HUES48 (cell line): ENCODE results near the gene SPG7.

Experiments used
- H3K27ac ChIP-seq: one replicate; pipeline ENCODE4 v1.7.0; 2013; ENCODE audit warnings: low read depth, low read length, inconsistent platforms
- H3K27me3 ChIP-seq: 2 replicates; pipeline ENCODE4 v1.6.1; 2013; ENCODE audit warnings: mild to moderate bottlenecking, low read length; ENCODE audit not compliant: control insufficient read depth, insufficient read depth
- H3K36me3 ChIP-seq: 2 replicates; pipeline ENCODE4 v1.6.1; 2013; ENCODE audit warnings: low read length; ENCODE audit not compliant: control insufficient read depth, insufficient read depth
- H3K4me1 ChIP-seq: 2 replicates; pipeline ENCODE4 v1.6.1; 2013; ENCODE audit warnings: mild to moderate bottlenecking, low read length; ENCODE audit not compliant: control insufficient read depth, insufficient read depth
- H3K4me3 ChIP-seq: 2 replicates; pipeline ENCODE4 v1.5.1; 2013; ENCODE audit warnings: mild to moderate bottlenecking, low read depth, low read length
- H3K9ac ChIP-seq: 2 replicates; pipeline ENCODE4 v1.6.1; 2013; ENCODE audit warnings: mild to moderate bottlenecking, low read depth, low read length, moderate library complexity
- H3K9me3 ChIP-seq: 2 replicates; pipeline ENCODE4 v1.6.1; 2013; ENCODE audit warnings: low read length; ENCODE audit not compliant: control insufficient read depth, insufficient read depth

The SPG7 gene

DNA sequence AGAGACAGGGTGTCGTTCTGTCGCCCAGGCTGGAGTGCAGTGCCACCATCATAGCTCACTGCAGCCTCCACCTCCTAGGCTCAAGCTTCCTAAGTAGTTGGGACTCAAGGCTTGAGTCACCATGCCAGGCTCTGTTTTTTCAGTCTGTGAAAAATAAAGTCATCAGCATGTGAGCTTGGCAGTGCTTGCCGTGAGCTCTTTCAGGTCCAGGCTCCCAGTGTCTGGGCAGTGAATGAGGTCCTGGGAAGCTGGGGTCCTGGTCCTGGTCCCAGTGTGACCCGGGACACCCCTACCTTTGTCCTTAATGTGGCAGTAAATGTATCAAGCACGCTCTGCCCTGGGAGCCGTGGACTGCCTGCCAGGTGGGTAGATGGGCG lies 29.3 kb downstream of the SPG7 start:
- no peak overlapping the region for H3K27ac ChIP-seq
- no peak overlapping the region for H3K9ac ChIP-seq
- H3K36me3 ChIP-seq: peaks cover 74% of the 10 kb centered on the region
- H3K9me3 ChIP-seq: no peaks in the 10 kb centered on the region
- no peak overlapping the region for H3K4me3 ChIP-seq
- H3K4me1 ChIP-seq: no peaks in the 10 kb centered on the region
- no peaks in the 10 kb centered on the region for H3K27me3 ChIP-seq

GRCh38 chr16:89538286-89538685 lies 30.1 kb downstream of the SPG7 start:
- Histone ChIP-seq H3K36me3 (peaks cover 69% of the 10 kb centered on the region), H3K4me3 (no peak overlapping the region), H3K27me3 (no peaks in the 10 kb centered on the region), H3K27ac (no peak overlapping the region), H3K9me3 (no peaks in the 10 kb centered on the region), H3K9ac (no peak overlapping the region), H3K4me1 (no peaks in the 10 kb centered on the region)

DNA sequence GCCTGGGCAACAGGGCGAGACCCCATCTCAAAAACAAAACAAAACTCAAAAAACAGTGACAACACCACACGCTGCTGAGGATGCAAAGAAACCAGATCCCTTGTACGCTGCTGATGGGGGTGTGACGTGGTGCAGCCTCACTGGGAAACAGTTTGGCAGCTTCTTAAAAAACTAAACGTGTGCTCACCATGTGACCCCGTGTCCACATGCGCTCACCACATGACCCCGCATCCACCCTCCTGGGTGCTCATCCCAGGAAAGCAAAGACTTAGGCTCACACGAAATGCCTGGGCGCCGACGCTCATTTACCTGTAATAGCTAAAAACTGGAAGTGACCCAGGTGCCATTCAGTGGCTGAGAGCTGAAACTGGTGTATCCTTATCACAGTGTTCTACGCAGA lies 32.4 kb downstream of the SPG7 start:
- Histone ChIP-seq H3K27ac (no peak overlapping the region), H3K36me3 (peaks cover 67% of the 10 kb centered on the region), H3K4me1 (no peaks in the 10 kb centered on the region), H3K9ac (no peak overlapping the region), H3K4me3 (no peak overlapping the region), H3K27me3 (no peaks in the 10 kb centered on the region), H3K9me3 (no peaks in the 10 kb centered on the region)

GRCh38 chr16:89541792-89542191 lies 33.6 kb downstream of the SPG7 start:
- H3K9me3 ChIP-seq: no peaks in the 10 kb centered on the region
- H3K27ac ChIP-seq: no peak overlapping the region
- H3K36me3 ChIP-seq: peaks cover 74% of the 10 kb centered on the region
- H3K4me1 ChIP-seq: no peaks in the 10 kb centered on the region
- H3K27me3 ChIP-seq: no peaks in the 10 kb centered on the region
- no peak overlapping the region for H3K9ac ChIP-seq
- no peak overlapping the region for H3K4me3 ChIP-seq

DNA sequence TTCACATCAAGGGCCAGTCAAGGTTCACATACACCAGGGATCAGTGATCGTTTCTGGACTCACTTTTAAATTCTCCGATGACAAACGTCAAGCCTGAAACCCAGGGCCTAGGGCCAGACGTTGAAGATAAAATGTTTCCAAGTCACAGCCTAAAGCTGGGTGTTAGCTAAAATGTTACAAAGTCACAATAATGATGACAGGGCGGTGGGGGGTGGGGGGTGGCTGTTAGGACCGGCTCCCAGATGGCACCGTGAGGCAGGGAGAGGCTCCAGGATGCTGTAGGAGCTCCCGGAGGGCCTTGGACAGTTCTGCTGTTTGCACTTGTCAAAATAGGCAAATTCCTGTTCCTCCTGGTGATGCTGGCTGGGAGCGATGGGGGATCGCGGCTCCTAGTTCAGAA lies 35.9 kb downstream of the SPG7 start:
- no peaks in the 10 kb centered on the region for H3K4me1 ChIP-seq
- H3K9ac ChIP-seq: no peak overlapping the region
- H3K4me3 ChIP-seq: no peak overlapping the region
- H3K9me3 ChIP-seq: no peaks in the 10 kb centered on the region
- no peak overlapping the region for H3K27ac ChIP-seq
- peaks cover 77% of the 10 kb centered on the region for H3K36me3 ChIP-seq
- H3K27me3 ChIP-seq: no peaks in the 10 kb centered on the region

- H3K27ac ChIP-seq: no peak overlapping the region
- no peaks in the 10 kb centered on the region for H3K9me3 ChIP-seq
- H3K27me3 ChIP-seq: no peaks in the 10 kb centered on the region
- H3K36me3 ChIP-seq: peaks cover 82% of the 10 kb centered on the region
- no peak overlapping the region for H3K9ac ChIP-seq
- H3K4me3 ChIP-seq: no peak overlapping the region
- H3K4me1 ChIP-seq: no peaks in the 10 kb centered on the region
These were observed 36.5 kb downstream of the SPG7 start for GRCh38 chr16:89544713-89545043.

- Histone ChIP-seq H3K27me3 (no peaks in the 10 kb centered on the region), H3K4me3 (no peak overlapping the region), H3K9ac (no peak overlapping the region), H3K36me3 (peaks cover 82% of the 10 kb centered on the region), H3K4me1 (no peaks in the 10 kb centered on the region), H3K9me3 (no peaks in the 10 kb centered on the region), H3K27ac (no peak overlapping the region)
These were observed 37.0 kb downstream of the SPG7 start for GRCh38 chr16:89545044-89545830.

DNA sequence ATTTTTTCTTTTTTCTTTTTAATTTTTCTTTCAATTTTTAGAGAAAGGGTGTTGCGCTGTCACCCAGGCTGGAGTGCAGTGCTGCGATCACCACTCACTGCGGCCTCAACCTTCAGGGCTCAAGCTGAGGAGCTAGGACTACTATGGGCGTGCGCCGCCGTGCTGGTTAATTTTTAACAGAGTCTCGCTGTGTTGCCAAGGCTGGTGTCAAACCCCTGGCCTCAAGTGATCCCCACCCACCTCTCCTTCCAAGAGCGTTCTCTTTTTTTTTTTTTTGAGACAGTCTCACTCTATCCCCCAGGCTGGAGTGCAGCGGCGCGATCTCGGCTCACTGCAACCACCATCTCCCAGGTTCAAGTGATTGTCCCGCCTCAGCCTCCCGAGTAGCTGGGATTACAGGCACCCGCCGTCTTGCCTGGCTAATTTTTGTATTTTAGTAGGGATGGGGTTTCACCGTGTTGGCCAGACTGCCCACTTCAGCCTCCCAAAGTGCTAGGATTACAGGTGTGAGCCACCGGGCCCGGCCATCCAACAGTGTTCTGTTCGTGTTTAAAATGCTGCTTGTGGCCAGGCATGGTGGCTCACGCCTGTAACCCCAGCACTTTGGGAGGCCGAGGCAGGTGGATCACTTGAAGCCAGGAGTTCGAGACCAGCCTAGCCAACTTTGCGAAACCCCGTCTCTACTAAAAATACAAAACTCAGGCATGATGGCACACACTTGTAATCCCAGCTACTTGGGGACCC lies 37.8 kb downstream of the SPG7 start:
- Histone ChIP-seq H3K27ac (no peak overlapping the region), H3K36me3 (peaks cover 83% of the 10 kb centered on the region), H3K27me3 (no peaks in the 10 kb centered on the region), H3K9ac (no peak overlapping the region), H3K9me3 (no peaks in the 10 kb centered on the region), H3K4me3 (no peak overlapping the region), H3K4me1 (no peaks in the 10 kb centered on the region)

DNA sequence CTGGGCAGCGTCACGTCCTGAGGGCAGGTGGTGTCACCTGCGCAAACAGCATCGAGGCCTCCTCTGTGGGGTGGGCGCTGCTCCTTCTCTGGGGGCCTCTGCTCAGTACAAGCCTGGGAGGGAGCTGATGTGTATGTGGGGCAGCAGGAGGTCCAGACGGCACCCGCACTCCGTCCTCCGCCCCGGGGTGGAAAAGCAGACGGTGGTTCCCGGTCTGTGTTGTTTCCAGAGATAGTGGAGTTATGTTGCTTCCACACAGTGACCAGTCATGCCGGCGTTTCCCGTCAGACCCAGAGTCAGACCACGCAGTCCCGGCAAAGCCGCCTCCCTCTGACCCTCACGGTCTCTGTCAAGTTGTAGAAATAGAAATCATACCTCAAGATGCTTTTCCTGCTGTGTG lies 38.6 kb downstream of the SPG7 start:
- Histone ChIP-seq H3K9ac (no peak overlapping the region), H3K36me3 (peaks cover 83% of the 10 kb centered on the region), H3K4me1 (no peaks in the 10 kb centered on the region), H3K27ac (no peak overlapping the region), H3K4me3 (no peak overlapping the region), H3K9me3 (no peaks in the 10 kb centered on the region), H3K27me3 (no peaks in the 10 kb centered on the region)

- no peak overlapping the region for H3K27ac ChIP-seq
- H3K9me3 ChIP-seq: no peaks in the 10 kb centered on the region
- no peaks in the 10 kb centered on the region for H3K4me1 ChIP-seq
- no peaks in the 10 kb centered on the region for H3K27me3 ChIP-seq
- H3K36me3 ChIP-seq: peaks cover 85% of the 10 kb centered on the region
- H3K9ac ChIP-seq: no peak overlapping the region
- H3K4me3 ChIP-seq: no peak overlapping the region
These were observed 39.1 kb downstream of the SPG7 start for GRCh38 chr16:89547291-89547690.

- Histone ChIP-seq H3K4me1 (no peaks in the 10 kb centered on the region), H3K27me3 (no peaks in the 10 kb centered on the region), H3K27ac (no peak overlapping the region), H3K4me3 (no peak overlapping the region), H3K36me3 (peaks cover 87% of the 10 kb centered on the region), H3K9me3 (no peaks in the 10 kb centered on the region), H3K9ac (no peak overlapping the region)
These were observed 39.7 kb downstream of the SPG7 start for GRCh38 chr16:89547860-89548259.
